GM20000 (cell line): ENCODE measurements around the gene FBP1.

ENCODE experiments used
- DNase-seq: peaks from one replicate; pipeline ENCODE4 v3.0.0; 2012; ENCODE audit warnings: low spot score
- CTCF ChIP-seq: IDR thresholded peaks from 2 replicates; pipeline ENCODE4 v1.5.1; 2012; ENCODE audit warnings: mild to moderate bottlenecking, control low read depth; ENCODE audit errors: extremely low read depth, missing control alignments

The FBP1 gene

DNA sequence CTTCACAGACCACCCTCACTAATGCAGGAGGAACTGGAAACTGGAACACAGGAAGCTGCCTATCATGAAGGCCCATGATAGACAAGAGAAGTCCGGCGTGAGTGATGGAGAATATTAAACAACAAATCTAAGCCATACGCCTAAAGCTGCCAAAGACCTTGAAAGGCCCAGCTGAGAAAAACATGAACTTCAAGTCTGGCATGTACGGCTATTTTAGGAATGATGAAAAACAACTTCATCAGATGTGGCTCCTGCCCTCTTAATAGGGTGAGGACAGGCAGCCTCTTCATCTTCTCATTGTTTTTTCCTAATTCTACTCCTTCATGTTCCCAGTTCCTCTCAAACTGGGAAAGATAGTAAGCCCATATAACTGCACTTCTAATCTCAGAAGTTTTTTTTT is 20.3 kb downstream of the FBP1 start:
- TF ChIP-seq CTCF, result no peak
- DNase-seq, result no peak

GRCh38 chr9:94613003-94613402 is 26.3 kb downstream of the FBP1 start:
- DNase-seq, result no peak

DNA sequence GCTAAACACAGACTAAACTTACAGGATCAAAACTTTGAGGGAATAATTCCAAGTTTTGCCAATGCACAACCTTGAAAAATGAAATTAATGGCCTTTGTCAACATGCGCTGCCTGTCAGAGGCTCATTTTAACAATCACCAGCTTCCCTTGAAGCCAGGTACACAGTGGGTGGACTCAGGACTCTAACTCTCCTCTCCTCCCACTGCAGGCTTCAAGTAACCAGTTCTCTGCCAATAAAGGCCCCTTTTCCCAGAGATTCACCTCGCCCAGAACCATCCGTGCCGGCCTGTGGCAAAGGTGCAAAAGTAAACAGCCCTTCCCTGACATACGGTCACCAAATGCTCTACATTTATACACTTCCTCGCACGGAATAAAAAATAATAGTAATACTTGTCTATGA is 27.2 kb downstream of the FBP1 start:
- TF ChIP-seq CTCF, result no peak
- DNase-seq, result no peak

More at GRCh38 chr9:94613003-94613402, 26.3 kb downstream of the FBP1 start:
- no peak for TF ChIP-seq CTCF

GRCh38 chr9:94611638-94612068 is 27.7 kb downstream of the FBP1 start:
- DNase-seq, result no peak
- no peak for TF ChIP-seq CTCF

GRCh38 chr9:94610181-94610606 is 29.1 kb downstream of the FBP1 start:
- DNase-seq, result no peak
- TF ChIP-seq CTCF, result no peak

DNA sequence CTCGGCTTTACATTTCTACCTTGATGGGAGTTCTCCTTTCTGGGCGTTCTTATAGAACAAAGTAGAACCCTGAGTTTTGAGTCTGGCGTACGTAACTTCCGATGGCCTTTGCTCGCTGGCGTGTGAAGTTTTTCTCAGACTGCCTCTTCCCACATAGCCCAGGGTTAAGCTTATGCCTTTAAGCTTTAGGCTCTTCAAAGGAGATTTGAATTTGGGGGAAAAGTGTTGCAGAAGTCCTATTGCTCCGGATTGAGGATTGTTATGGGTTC is 32.0 kb downstream of the FBP1 start:
- no peak for DNase-seq
- TF ChIP-seq CTCF, result no peak

DNA sequence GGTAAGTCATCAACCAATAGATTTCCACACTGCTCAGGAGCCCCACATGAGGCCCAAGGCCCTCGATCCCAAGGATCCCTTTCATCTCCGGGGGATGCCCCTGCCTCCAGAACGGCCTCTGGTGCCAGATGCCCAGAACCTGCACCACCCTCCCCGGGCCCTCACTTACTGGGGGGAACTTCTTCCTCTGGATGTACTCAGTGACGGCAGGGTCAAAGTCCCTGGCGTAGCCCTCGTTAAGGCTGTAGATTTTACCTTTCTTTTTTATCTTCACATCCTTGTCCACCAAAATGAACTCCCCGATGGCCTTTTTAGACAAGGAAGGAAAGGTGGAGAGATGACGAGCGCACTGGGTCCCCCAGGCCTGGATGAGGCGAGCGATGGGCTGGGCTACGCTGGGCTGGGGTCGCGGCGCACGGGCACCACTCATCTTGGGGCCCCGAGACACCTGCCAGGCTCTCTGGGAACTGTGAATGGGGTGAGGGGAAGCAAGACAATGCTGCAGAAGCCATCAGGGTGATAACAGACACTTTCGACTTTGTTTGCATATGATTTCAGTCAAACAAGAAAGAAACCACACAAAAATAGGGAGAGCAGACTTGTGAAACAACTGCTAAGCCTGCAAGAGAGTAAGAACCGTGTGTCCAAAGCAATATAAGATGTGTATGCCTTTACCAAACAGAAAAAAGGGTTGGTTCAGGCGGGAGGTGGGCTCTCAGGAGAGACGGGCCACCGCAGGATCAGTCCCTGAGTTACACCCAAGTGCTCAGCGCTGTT is 32.5 kb downstream of the FBP1 start:
- no peak for TF ChIP-seq CTCF
- no peak for DNase-seq
